Kidney epithelial cell (primary cell): Measurements from ENCODE around the gene FOXL1. TPM values are rescaled to one million over a fixed set of nuclear protein-coding genes. Genes with fewer than 3 reads are reported as not detected.

Experiments used
- DNase-seq: peaks from one replicate; pipeline ENCODE4 v3.0.0-alpha.2; 2010; ENCODE audit warnings: low read depth
- H3K27me3 ChIP-seq: 2 replicates; pipeline ENCODE4 v1.6.0; 2011; ENCODE audit warnings: low read length; ENCODE audit not compliant: control insufficient read depth, insufficient read depth
- H3K36me3 ChIP-seq: 2 replicates; pipeline ENCODE4 v1.5.1; 2011; ENCODE audit warnings: low read length; ENCODE audit not compliant: control insufficient read depth, insufficient read depth
- H3K4me3 ChIP-seq: 2 replicates; pipeline ENCODE4 v1.5.1; 2011; ENCODE audit warnings: low read depth, mild to moderate bottlenecking, control low read depth, low read length
- total RNA-seq: library from RNA; depleted of rRNA; stranded (reverse); fragments of >200 nt; gene quantifications from 2 replicates; pipeline ENCODE4 v1.2.3, GENCODE V29; 2015
- TF ChIP-seq, protein P1 (sequence below): IDR thresholded peaks from 2 replicates; pipeline ENCODE4 v1.5.1; 2011; ENCODE audit warnings: mild to moderate bottlenecking, moderate library complexity, low read length, control low read depth, inconsistent platforms; ENCODE audit not compliant: insufficient read depth, poor library complexity, severe bottlenecking

FOXL1 gene
- total RNA-seq, 1 donor from 2014 or later = 9.0 TPM

DNA sequence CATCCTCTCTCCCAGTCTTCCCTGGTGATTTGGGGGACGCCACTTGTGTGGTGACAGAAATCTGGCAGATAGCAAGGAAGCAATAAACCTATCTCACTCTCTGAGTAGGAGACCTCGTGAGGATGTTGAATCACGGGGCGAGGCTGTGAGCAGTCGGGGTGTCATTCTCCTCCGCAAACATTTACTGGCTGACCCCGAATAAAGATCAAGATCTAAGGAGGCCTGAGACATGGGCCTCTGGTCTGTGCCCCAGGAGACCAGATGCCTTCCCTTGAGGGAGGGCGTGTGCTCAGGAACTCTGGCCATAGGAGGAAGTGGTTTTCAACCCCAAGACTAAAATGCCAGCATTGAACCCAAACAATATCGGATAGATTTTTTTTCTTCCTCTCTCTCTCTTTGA is 53.1 kb downstream of the FOXL1 start:
- H3K36me3 ChIP-seq = no peaks in the 10 kb centered on the region
- no peak for DNase-seq
- no peak overlapping the region for H3K4me3 ChIP-seq
- TF ChIP-seq, protein P1, sequence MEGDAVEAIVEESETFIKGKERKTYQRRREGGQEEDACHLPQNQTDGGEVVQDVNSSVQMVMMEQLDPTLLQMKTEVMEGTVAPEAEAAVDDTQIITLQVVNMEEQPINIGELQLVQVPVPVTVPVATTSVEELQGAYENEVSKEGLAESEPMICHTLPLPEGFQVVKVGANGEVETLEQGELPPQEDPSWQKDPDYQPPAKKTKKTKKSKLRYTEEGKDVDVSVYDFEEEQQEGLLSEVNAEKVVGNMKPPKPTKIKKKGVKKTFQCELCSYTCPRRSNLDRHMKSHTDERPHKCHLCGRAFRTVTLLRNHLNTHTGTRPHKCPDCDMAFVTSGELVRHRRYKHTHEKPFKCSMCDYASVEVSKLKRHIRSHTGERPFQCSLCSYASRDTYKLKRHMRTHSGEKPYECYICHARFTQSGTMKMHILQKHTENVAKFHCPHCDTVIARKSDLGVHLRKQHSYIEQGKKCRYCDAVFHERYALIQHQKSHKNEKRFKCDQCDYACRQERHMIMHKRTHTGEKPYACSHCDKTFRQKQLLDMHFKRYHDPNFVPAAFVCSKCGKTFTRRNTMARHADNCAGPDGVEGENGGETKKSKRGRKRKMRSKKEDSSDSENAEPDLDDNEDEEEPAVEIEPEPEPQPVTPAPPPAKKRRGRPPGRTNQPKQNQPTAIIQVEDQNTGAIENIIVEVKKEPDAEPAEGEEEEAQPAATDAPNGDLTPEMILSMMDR = no peak
- no peaks in the 10 kb centered on the region for H3K27me3 ChIP-seq

Other genes with a start within 250 kb of the FOXL1 start
- under 0.01 TPM in 1 of 2 replicates, not detected in the other for gene FOXF1, start 68.0 kb upstream of the FOXL1 start, total RNA-seq
- gene MTHFSD, start 23.3 kb upstream of the FOXL1 start, total RNA-seq = 17.4 and 26.1 TPM in 2 replicates
- gene FOXC2, start 11.7 kb upstream of the FOXL1 start, total RNA-seq = 12.1 and 12.2 TPM in 2 replicates